Neural crest cell (in vitro differentiated cells): ENCODE measurements around the gene A4GALT. TPM values are rescaled to one million over a fixed set of nuclear protein-coding genes. Genes with fewer than 3 reads are reported as not detected.
"Not testable (repeated sequence)": the region's sequence is repeated elsewhere in the genome, so short reads cannot be mapped to it uniquely, and the experiment has no call there.

Experiments used
- DNase-seq: peaks from one replicate; pipeline ENCODE4 v3.0.0; 2021; ENCODE audit warnings: low read depth, mixed read lengths, low spot score
- H3K27ac Mint-ChIP-seq: one replicate; pipeline ENCODE4 v1.8.0; 2021; ENCODE audit warnings: mild to moderate bottlenecking, mixed read lengths; ENCODE audit not compliant: unreplicated experiment
- H3K27me3 Mint-ChIP-seq: 2 replicates; pipeline ENCODE4 v1.8.0; 2021; ENCODE audit warnings: low read depth, mild to moderate bottlenecking, mixed read lengths
- H3K36me3 Mint-ChIP-seq: 2 replicates; pipeline ENCODE4 v1.8.0; 2021; ENCODE audit warnings: low read depth, mild to moderate bottlenecking, mixed read lengths
- H3K4me1 Mint-ChIP-seq: 2 replicates; pipeline ENCODE4 v1.8.0; 2021; ENCODE audit warnings: mixed read lengths
- H3K4me3 Mint-ChIP-seq: one replicate; pipeline ENCODE4 v1.8.0; 2021; ENCODE audit warnings: mild to moderate bottlenecking, mixed read lengths
- H3K9me3 Mint-ChIP-seq: 2 replicates; pipeline ENCODE4 v1.8.0; 2021; ENCODE audit warnings: mixed read lengths
- CTCF ChIP-seq: fragments of 200-600 bp; sonication (generic); conservative IDR thresholded peaks from 2 replicates; pipeline ENCODE4 v1.5.0; 2021; ENCODE audit warnings: antibody characterized with exemption, mild to moderate bottlenecking
- total RNA-seq: library from RNA; stranded (reverse); gene quantifications from 2 replicates; pipeline ENCODE4 v1.2.1, GENCODE V29; 2021

Gene A4GALT
- total RNA-seq, 1 donor from 2014 or later, result 0.35 TPM

GRCh38 chr22:42673898-42674401 lies 46.7 kb downstream of the A4GALT start:
- TF ChIP-seq CTCF, result no peak
- Mint-ChIP-seq H3K4me3 (no peak overlapping the region), H3K27me3 (no peaks in the 10 kb centered on the region), H3K27ac (peak overlapping the region; percentile 38), H3K9me3 (peaks cover 7% of the 10 kb centered on the region), H3K36me3 (peaks cover 2% of the 10 kb centered on the region), H3K4me1 (peaks cover 6% of the 10 kb centered on the region)
- no peak for DNase-seq

- not testable (repeated sequence) for H3K4me1 Mint-ChIP-seq, H3K27ac Mint-ChIP-seq, H3K36me3 Mint-ChIP-seq, DNase-seq, H3K4me3 Mint-ChIP-seq, H3K27me3 Mint-ChIP-seq, H3K9me3 Mint-ChIP-seq
Measured at GRCh38 chr22:42673071-42673470, 47.6 kb downstream of the A4GALT start.

GRCh38 chr22:42670921-42671709 lies 49.6 kb downstream of the A4GALT start:
- Mint-ChIP-seq H3K27me3 (no peaks in the 10 kb centered on the region), H3K4me3 (no peak overlapping the region), H3K36me3 (no peaks in the 10 kb centered on the region), H3K9me3 (no peaks in the 10 kb centered on the region), H3K27ac (no peak overlapping the region), H3K4me1 (peaks cover 3% of the 10 kb centered on the region)
- DNase-seq, result no peak
- no peak for TF ChIP-seq CTCF

- no peaks in the 10 kb centered on the region for H3K9me3 Mint-ChIP-seq
- H3K27ac Mint-ChIP-seq, result no peak overlapping the region
- H3K36me3 Mint-ChIP-seq, result no peaks in the 10 kb centered on the region
- no peak for DNase-seq
- H3K4me3 Mint-ChIP-seq, result no peak overlapping the region
- TF ChIP-seq CTCF, result no peak
- H3K27me3 Mint-ChIP-seq, result peaks cover 5% of the 10 kb centered on the region
- no peaks in the 10 kb centered on the region for H3K4me1 Mint-ChIP-seq
Measured at GRCh38 chr22:42670046-42670445, 50.6 kb downstream of the A4GALT start.

- H3K36me3 Mint-ChIP-seq, H3K4me1 Mint-ChIP-seq, H3K27ac Mint-ChIP-seq, DNase-seq, H3K9me3 Mint-ChIP-seq, H3K4me3 Mint-ChIP-seq: not testable (repeated sequence)
- peaks cover 15% of the 10 kb centered on the region for H3K27me3 Mint-ChIP-seq
Measured at GRCh38 chr22:42666393-42666792, 54.3 kb downstream of the A4GALT start.

- Mint-ChIP-seq H3K4me3 (no peak overlapping the region), H3K27me3 (peaks cover 15% of the 10 kb centered on the region), H3K36me3 (no peaks in the 10 kb centered on the region), H3K9me3 (no peaks in the 10 kb centered on the region), H3K27ac (no peak overlapping the region), H3K4me1 (no peaks in the 10 kb centered on the region)
- TF ChIP-seq CTCF, result no peak
- no peak for DNase-seq
Measured at GRCh38 chr22:42664976-42665831, 55.5 kb downstream of the A4GALT start.
